ENCODE measurements around the gene RASGRP2. TPM values are rescaled to one million over a fixed set of nuclear protein-coding genes. Genes with fewer than 3 reads are reported as not detected.

The RASGRP2 gene
- total RNA-seq, 6 donors from 2014 or later, result 20.5 to 80.7 (median 33.9) TPM

DNA sequence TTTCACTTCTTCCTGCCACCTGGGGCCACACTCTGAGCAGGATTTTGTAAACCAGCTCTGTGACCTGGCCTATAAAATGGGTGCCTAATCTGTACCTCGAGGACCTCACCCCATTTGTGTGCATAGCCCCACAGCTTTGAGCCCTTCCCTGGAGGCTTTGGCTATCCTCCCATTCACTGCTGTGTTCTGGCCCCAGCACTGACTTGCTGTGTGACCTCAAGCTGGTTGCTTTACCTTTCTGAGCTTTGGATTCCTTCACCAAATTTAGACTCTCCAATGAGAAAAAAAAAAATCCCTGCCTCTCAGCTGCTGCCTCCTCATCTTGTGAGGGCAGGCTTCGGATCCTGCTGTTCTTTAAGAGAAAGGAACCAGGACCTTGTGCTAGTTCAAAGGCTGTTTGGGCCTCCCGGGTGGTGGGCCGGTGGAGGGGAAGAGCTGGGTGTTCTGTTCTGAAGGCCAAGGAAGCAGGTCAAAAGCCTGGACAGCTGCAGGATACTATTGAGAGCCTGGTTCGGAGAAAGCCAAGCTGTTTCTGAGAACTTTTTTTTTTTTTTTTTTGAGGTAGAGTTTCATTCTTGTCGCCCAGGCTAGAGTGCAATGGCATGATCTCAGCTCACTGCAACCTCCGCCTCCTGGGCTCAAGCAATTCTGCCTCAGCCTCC, 16.9 kb upstream of the RASGRP2 start:
- peak overlapping the region in 2 of 4 donors; percentile 20 to 53 for H3K27ac ChIP-seq
- TF ChIP-seq EP300 (IDR thresholded peaks at IDR 0.05) (no peak), POLR2A (IDR thresholded peaks at IDR 0.05) (no peak), POLR2AphosphoS5 (IDR thresholded peaks at IDR 0.05) (no peak)
- TF ChIP-seq, protein P1, sequence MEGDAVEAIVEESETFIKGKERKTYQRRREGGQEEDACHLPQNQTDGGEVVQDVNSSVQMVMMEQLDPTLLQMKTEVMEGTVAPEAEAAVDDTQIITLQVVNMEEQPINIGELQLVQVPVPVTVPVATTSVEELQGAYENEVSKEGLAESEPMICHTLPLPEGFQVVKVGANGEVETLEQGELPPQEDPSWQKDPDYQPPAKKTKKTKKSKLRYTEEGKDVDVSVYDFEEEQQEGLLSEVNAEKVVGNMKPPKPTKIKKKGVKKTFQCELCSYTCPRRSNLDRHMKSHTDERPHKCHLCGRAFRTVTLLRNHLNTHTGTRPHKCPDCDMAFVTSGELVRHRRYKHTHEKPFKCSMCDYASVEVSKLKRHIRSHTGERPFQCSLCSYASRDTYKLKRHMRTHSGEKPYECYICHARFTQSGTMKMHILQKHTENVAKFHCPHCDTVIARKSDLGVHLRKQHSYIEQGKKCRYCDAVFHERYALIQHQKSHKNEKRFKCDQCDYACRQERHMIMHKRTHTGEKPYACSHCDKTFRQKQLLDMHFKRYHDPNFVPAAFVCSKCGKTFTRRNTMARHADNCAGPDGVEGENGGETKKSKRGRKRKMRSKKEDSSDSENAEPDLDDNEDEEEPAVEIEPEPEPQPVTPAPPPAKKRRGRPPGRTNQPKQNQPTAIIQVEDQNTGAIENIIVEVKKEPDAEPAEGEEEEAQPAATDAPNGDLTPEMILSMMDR (IDR thresholded peaks at IDR 0.05), result no peak
- peaks cover 16 to 42% (median 36%) of the 10 kb centered on the region in 4 donors for H3K36me3 ChIP-seq
- ATAC-seq (ENCODE audit: low FRiP score in 2 of 2), result no peak
- H3K4me1 ChIP-seq, result peaks cover 18 to 38% (median 26%) of the 10 kb centered on the region in 4 donors
- no peaks in the 10 kb centered on the region for H3K27me3 ChIP-seq
- 62 to 66% methylated on average over 7 of the region's 7 CpGs for WGBS, 2 donors
- H3K4me3 ChIP-seq, result no peak overlapping the region
- no peak for DNase-seq
- H3K9me3 ChIP-seq, result no peaks in the 10 kb centered on the region

DNA sequence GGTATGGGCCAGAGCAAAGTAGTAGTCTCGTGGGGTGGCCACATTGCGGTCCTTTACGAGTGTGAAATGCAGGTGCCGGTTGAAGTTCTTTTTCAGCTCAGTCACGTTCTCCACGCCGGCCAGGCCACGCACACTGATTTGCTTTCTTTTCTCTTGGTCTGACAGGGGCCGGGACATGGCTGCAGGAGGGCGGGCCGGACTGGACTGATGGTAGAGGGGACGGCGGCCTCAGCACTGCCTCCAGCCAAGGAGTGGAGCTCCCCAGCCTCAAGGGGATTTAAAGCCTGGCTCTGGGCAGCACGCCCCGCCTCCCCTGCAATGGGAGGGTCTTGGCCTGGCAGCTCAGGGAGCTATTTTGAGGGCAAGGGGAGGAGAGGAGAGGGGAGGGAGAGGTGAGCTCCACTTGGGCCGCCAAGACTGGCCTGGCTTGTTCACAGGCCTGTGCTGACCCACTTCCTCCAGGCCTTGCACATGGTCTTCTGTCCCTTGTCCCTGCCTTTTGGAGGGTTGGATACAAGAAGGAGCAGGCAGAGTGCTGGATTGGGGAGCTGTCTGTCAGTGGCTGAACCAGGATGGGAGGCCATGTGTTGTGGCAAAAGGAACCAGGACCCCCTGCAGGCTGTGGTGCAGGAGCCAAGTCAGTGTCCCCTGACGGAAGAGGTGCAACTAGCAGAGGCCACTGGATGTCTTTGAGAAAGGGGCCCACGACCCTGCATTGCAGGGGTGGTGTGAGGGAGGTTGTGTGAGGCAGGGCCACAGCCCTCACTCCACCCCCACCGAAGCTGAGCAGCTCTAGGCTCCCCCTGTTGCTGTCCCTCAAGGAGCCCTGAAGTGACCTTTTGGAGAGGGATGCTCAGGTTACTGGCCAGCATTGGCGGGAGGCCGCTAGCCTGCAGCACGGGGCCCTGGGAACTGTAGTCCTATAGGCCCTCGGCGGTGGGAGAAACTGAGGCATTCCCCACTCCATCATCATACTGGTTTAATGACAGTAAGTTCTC, 16.1 kb upstream of the RASGRP2 start, which contains the start of gene PYGM:
Gene PYGM (minus strand): TSS at position 253 of the 998 bp plus-strand sequence. CDS start 76 bp downstream, at position 177.
- Histone ChIP-seq H3K27me3 (no peaks in the 10 kb centered on the region), H3K4me3 (no peak within 1 kb of the TSS), H3K36me3 (peaks cover 8 to 33% (median 27%) of the 10 kb centered on the region in 4 donors), H3K27ac (peak within 1 kb of the TSS in 3 of 4 donors; percentile 20 to 53 (median 46)), H3K9me3 (no peaks in the 10 kb centered on the region), H3K4me1 (peaks cover 18 to 35% (median 24%) of the 10 kb centered on the region in 4 donors)
- TF ChIP-seq, protein P1 (IDR thresholded peaks at IDR 0.05), result no peak
- TF ChIP-seq EP300 (IDR thresholded peaks at IDR 0.05), result no peak
- TF ChIP-seq POLR2AphosphoS5 (IDR thresholded peaks at IDR 0.05), result no peak
- TF ChIP-seq POLR2A (IDR thresholded peaks at IDR 0.05), result no peak
- DNase-seq (peak in 1 of 2 donors; percentile 85), ATAC-seq (ENCODE audit: low FRiP score in 2 of 2) (peak; percentile 70 to 82)
- WGBS, 2 donors, result 69 to 72% methylated on average over 17 to 24 of the region's 24 CpGs

DNA sequence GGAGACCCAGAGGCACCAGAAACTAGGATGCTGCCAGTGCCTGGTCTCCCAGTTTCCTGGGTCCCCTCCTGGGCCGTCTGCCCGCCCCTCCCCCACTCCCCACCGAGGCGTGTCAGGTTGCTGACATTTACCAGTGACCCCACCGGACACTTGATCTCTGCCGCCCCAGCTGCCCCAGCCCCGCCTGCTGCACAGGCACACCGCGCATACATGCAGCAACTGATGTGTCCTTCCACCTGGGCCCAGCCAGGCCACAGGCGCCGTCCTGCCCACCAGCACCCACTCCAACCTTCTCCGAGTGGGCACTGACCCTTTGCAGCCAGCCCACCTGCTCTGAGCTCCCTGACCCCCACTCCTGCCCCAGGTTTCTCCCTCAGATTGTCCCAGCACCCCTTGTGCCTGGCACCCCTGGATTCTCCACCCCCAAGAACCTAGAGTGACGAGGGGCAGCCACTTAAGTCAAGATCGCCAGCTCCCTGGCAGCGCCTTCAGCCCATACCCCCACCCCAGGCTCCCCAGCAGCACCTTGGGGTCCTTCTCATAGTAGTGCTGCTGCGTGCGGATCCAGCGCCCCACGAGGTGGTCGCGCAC, 15.3 kb upstream of the RASGRP2 start:
- Histone ChIP-seq H3K4me3 (no peak overlapping the region), H3K36me3 (peaks cover 0 to 25% (median 19%) of the 10 kb centered on the region in 4 donors), H3K27ac (peak overlapping the region in 3 of 4 donors; percentile 20 to 53 (median 46)), H3K9me3 (no peaks in the 10 kb centered on the region), H3K27me3 (no peaks in the 10 kb centered on the region), H3K4me1 (peaks cover 18 to 32% (median 20%) of the 10 kb centered on the region in 4 donors)
- no peak for ATAC-seq (ENCODE audit: low FRiP score in 2 of 2)
- 66 to 72% methylated on average over 9 to 21 of the region's 21 CpGs for WGBS, 2 donors
- peak in 1 of 2 donors; percentile 87 for DNase-seq
- TF ChIP-seq, protein P1 (IDR thresholded peaks at IDR 0.05), result no peak
- TF ChIP-seq POLR2AphosphoS5 (IDR thresholded peaks at IDR 0.05), result no peak
- TF ChIP-seq POLR2A (IDR thresholded peaks at IDR 0.05), result no peak
- TF ChIP-seq EP300 (IDR thresholded peaks at IDR 0.05), result no peak

DNA sequence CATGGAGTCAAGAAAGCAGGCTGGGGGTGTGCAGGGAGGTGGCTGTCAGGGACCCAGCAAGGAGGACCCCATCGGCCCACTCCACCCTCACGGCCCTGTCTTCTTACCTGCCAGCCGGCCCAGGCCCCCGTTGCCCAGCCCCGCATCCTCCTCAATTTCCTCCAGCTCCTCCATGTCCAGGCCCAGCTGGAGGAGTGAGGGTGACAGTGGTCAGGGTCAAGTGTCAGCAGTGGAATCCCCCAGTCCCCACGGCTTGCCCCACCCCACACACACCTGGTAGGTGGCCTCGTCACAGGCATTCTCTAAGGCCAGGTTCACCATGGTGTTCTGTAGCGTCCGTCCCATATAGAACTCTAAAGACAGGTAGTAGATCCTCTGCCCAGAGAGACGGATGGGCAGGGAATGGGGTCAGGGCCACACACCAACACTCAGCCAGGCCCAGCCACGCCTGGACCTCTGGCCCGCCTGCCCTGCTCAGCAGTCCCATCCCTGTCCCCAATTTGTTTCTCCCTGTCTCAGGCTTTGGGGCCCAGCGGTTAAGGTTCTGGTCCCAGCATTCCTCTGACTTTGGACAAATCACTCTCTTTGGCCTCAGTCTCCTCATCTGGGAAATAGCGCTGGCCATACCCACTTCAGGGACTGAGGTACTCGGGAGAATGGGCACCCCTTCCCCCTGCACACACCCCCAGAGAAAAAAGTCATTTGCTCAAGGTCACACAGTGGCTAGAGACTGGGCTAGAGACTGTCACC, 14.6 kb upstream of the RASGRP2 start:
- H3K9me3 ChIP-seq, result no peaks in the 10 kb centered on the region
- TF ChIP-seq EP300 (IDR thresholded peaks at IDR 0.05) (no peak), POLR2A (IDR thresholded peaks at IDR 0.05) (no peak), POLR2AphosphoS5 (IDR thresholded peaks at IDR 0.05) (no peak)
- TF ChIP-seq, protein P1 (IDR thresholded peaks at IDR 0.05), result no peak
- DNase-seq (peak in 1 of 2 donors; percentile 69), ATAC-seq (ENCODE audit: low FRiP score in 2 of 2) (no peak)
- no peak overlapping the region for H3K4me3 ChIP-seq
- WGBS, 2 donors, result 89 to 95% methylated on average over 13 to 14 of the region's 15 CpGs
- H3K27ac ChIP-seq, result no peak overlapping the region
- H3K36me3 ChIP-seq, result peaks cover 0 to 18% (median 12%) of the 10 kb centered on the region in 4 donors
- peaks cover 13 to 26% (median 15%) of the 10 kb centered on the region in 4 donors for H3K4me1 ChIP-seq
- no peaks in the 10 kb centered on the region for H3K27me3 ChIP-seq

Data from upper lobe of left lung (tissue), 6 donors.